ES-I3 (cell line): Measurements from ENCODE around the gene CSNK2B.

Source experiments
- H3K36me3 ChIP-seq: 2 replicates; pipeline ENCODE4 v1.6.1; 2013; ENCODE audit warnings: mild to moderate bottlenecking, low read length, control low read depth, moderate library complexity; ENCODE audit not compliant: insufficient read depth
- H3K4me1 ChIP-seq: 2 replicates; pipeline ENCODE4 v1.6.1; 2013; ENCODE audit warnings: mild to moderate bottlenecking, control low read depth, low read length; ENCODE audit not compliant: insufficient read depth
- H3K9ac ChIP-seq: 2 replicates; pipeline ENCODE4 v1.6.1; 2013; ENCODE audit warnings: low read depth, mild to moderate bottlenecking, low read length, moderate library complexity
- H3K9me3 ChIP-seq: 2 replicates; pipeline ENCODE4 v1.6.1; 2013; ENCODE audit warnings: mild to moderate bottlenecking, low read length, moderate library complexity; ENCODE audit not compliant: control insufficient read depth, insufficient read depth

Gene CSNK2B

GRCh38 chr6:31665501-31666336 lies at the start of gene CSNK2B:
Gene CSNK2B (plus strand): TSS chr6:31666080. CDS start chr6:31666832, 752 bp downstream.
- H3K9ac ChIP-seq: peak within 1 kb of the TSS; percentile 90
- H3K4me1 ChIP-seq: peaks cover 6% of the 10 kb centered on the region
- H3K36me3 ChIP-seq: peaks cover 34% of the 10 kb centered on the region
- no peaks in the 10 kb centered on the region for H3K9me3 ChIP-seq

GRCh38 chr6:31617010-31617409 lies 48.9 kb upstream of the CSNK2B start:
- Histone ChIP-seq H3K4me1 (peaks cover 28% of the 10 kb centered on the region; the same call in 1 of the 2 replicates), H3K36me3 (no peaks in the 10 kb centered on the region), H3K9me3 (no peaks in the 10 kb centered on the region), H3K9ac (no peak overlapping the region)

- no peaks in the 10 kb centered on the region for H3K9me3 ChIP-seq
- H3K9ac ChIP-seq: peak overlapping the region; percentile 93
- H3K4me1 ChIP-seq: peaks cover 22% of the 10 kb centered on the region
- H3K36me3 ChIP-seq: peaks cover 22% of the 10 kb centered on the region
These were observed 45.9 kb upstream of the CSNK2B start for GRCh38 chr6:31619805-31620585.

DNA sequence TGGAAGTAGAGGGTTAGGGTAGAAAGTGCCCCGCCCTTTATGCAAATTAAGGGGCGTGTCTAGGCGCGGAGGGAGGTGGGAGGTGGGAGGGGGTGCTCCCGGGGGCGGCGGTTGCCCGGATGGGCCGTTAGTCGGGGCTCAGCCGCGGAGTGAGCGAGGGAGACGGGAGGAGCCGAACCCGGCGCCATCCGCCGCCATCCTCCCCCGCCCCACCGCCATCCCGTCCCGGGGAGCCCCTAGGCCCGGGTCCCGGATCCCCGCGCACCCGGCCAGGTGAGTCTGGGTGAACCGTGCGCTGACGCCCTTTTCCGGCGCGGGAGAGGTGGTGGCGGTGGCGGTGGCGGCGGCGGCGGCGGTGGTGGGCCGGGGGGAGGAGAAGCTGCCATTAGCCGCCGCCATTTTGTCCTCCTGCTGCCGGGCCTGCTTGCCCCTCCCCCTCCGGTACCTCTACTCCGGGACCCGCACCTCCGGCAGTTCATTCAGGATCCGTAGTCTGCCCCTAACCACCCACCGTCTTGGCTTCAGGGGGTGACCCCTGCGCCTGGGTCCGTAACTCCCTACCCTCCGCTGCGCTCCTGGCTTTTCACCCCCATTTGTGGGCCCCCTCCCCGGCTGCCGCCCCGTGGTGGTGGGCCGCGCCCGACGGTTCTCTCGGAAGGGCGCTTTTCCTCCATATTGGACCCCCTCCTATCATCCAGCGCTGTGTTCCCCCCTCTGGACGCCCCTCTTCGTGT lies 45.1 kb upstream of the CSNK2B start, which contains the start of gene PRRC2A:
Gene PRRC2A, plus strand, starts transcription at position 130 of the 734 bp plus-strand sequence. CDS start 2,075 bp downstream, outside the sequence.
- Histone ChIP-seq H3K36me3 (peaks cover 29% of the 10 kb centered on the region), H3K9ac (peak within 1 kb of the TSS; percentile 97), H3K4me1 (peaks cover 15% of the 10 kb centered on the region), H3K9me3 (no peaks in the 10 kb centered on the region)

- H3K9me3 ChIP-seq: no peaks in the 10 kb centered on the region
- H3K36me3 ChIP-seq: peaks cover 33% of the 10 kb centered on the region
- H3K4me1 ChIP-seq: peaks cover 10% of the 10 kb centered on the region
- peak overlapping the region; percentile 97 for H3K9ac ChIP-seq
These were observed 44.5 kb upstream of the CSNK2B start for GRCh38 chr6:31621320-31621939.

GRCh38 chr6:31621991-31622390 lies 43.9 kb upstream of the CSNK2B start:
- Histone ChIP-seq H3K36me3 (peaks cover 38% of the 10 kb centered on the region), H3K9ac (peak overlapping the region; percentile 97), H3K4me1 (peaks cover 10% of the 10 kb centered on the region), H3K9me3 (no peaks in the 10 kb centered on the region)

DNA sequence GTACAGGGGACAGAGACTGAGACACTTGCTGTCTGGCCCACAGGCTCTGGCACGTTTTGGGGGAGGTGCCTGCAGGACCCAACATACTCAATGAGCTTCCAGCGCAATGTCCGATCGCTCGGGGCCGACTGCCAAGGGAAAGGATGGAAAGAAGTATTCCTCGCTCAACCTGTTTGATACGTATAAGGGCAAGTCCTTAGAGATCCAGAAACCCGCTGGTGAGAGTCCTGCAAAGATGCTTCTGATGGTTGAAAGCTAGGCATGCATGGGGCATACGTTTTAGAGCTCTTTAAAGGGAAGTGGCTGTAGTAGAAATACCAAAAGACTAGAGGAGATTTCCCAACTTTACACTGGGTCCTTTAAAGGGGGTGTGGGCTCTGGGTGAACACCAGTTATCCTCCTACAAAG lies 43.2 kb upstream of the CSNK2B start:
- Histone ChIP-seq H3K9me3 (no peaks in the 10 kb centered on the region), H3K36me3 (peaks cover 45% of the 10 kb centered on the region), H3K4me1 (peaks cover 10% of the 10 kb centered on the region), H3K9ac (0 out of 2 replicates have a peak overlapping the region, but pooled peaks have one; percentile 97)

- Histone ChIP-seq H3K4me1 (peaks cover 10% of the 10 kb centered on the region), H3K9me3 (no peaks in the 10 kb centered on the region), H3K36me3 (peaks cover 58% of the 10 kb centered on the region), H3K9ac (no peak overlapping the region)
These were observed 41.8 kb upstream of the CSNK2B start for GRCh38 chr6:31624070-31624469.

GRCh38 chr6:31626952-31627351 lies 38.9 kb upstream of the CSNK2B start:
- Histone ChIP-seq H3K9ac (no peak overlapping the region), H3K9me3 (no peaks in the 10 kb centered on the region), H3K4me1 (peaks cover 5% of the 10 kb centered on the region), H3K36me3 (peaks cover 71% of the 10 kb centered on the region)

DNA sequence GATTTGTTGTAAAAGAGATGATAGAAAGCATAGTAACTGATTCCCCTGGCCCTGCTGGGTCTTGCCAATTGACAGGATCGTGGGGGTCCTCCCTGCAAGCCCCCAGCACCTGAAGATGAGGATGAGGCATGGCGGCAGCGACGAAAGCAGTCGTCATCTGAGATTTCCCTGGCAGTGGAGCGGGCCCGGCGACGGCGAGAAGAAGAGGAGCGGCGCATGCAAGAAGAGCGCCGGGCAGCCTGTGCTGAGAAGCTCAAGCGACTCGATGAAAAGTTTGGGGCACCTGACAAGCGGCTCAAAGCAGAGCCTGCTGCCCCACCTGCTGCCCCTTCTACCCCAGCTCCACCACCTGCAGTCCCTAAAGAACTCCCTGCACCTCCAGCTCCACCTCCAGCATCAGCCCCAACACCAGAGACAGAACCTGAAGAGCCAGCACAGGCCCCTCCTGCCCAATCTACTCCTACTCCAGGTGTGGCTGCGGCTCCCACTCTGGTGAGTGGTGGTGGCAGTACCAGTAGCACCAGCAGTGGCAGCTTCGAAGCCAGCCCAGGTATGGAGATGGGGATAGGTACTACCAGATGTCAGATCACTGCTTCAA lies 38.1 kb upstream of the CSNK2B start:
- no peaks in the 10 kb centered on the region for H3K4me1 ChIP-seq
- no peaks in the 10 kb centered on the region for H3K9me3 ChIP-seq
- H3K36me3 ChIP-seq: peaks cover 70% of the 10 kb centered on the region
- H3K9ac ChIP-seq: no peak overlapping the region

DNA sequence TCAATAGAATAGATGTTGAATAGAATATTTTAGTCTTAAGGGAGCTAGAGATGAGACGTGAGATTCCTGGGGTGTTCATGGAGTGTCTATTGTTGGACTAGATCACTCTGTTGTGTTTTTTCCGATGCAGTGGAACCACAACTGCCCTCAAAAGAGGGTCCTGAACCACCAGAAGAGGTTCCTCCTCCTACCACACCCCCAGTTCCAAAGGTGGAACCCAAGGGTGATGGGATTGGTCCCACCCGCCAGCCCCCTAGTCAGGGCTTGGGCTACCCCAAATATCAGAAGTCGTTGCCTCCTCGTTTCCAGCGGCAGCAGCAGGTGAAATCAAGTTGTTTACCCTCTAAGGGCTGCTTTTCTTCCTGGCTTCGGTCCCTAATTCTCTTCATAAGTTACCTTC lies 36.9 kb upstream of the CSNK2B start:
- Histone ChIP-seq H3K4me1 (no peaks in the 10 kb centered on the region), H3K36me3 (peaks cover 73% of the 10 kb centered on the region), H3K9ac (no peak overlapping the region), H3K9me3 (no peaks in the 10 kb centered on the region)

DNA sequence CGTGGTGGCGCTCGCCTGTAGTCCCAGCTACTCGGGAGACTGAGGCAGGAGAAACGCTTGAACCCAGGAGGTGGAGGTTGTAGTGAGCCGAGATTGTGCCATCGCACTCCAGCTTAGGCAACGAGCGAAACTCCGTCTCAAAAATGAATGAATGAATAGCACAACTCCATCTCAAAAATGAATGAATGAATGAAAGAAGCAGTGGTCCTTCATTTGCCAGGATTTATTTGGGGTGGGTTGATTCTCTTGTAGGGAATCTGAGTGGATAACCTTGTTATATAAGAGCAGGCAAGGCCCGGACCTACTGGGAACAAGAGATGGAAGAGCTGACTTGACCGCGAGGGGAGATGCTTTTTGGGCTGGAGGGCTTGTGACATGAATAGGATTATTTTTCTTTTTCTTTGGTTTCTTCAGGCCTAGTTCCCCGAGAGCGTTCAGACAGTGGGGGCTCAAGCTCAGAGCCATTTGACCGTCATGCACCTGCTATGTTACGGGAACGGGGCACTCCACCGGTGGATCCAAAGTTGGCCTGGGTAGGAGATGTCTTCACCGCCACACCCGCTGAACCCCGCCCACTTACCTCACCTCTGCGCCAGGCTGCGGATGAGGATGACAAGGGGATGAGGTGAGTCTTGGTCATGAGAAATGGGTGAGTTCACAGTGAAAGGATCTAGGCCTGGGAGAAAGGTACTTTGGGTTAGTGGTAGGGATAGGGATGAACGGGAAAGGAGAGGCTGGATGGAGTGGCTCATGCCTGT lies 35.5 kb upstream of the CSNK2B start:
- no peaks in the 10 kb centered on the region for H3K9me3 ChIP-seq
- H3K4me1 ChIP-seq: no peaks in the 10 kb centered on the region
- H3K9ac ChIP-seq: no peak overlapping the region
- peaks cover 73% of the 10 kb centered on the region for H3K36me3 ChIP-seq

DNA sequence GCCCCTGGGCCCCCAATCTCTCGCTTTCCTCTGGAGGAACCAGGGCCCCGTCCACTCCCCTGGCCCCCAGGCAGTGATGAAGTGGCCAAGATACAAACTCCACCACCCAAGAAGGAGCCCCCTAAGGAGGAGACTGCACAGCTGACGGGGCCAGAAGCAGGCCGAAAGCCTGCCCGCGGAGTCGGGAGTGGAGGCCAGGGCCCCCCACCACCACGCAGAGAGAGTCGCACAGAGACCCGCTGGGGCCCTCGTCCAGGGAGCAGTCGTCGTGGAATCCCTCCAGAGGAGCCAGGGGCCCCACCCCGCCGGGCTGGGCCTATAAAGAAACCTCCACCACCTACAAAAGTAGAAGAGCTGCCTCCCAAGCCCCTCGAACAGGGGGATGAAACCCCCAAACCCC lies 34.7 kb upstream of the CSNK2B start:
- no peak overlapping the region for H3K9ac ChIP-seq
- no peaks in the 10 kb centered on the region for H3K4me1 ChIP-seq
- peaks cover 73% of the 10 kb centered on the region for H3K36me3 ChIP-seq
- no peaks in the 10 kb centered on the region for H3K9me3 ChIP-seq
